K562 (cell line): ENCODE measurements around the gene RNPEP. TPM values are rescaled to one million over a fixed set of nuclear protein-coding genes. Genes with fewer than 3 reads are reported as not detected.

Source experiments
- ATF7 ChIP-seq: fragments of 450-650 bp; IDR thresholded peaks from 2 replicates; pipeline ENCODE4 v1.7.1; 2014; ENCODE audit warnings: mild to moderate bottlenecking, moderate library complexity
- BDP1 ChIP-seq: IDR thresholded peaks from 3 replicates; pipeline ENCODE4 v1.6.1; 2011; ENCODE audit not compliant: insufficient read length, insufficient read depth
- BRD4 ChIP-seq: fragments of 200-600 bp; sonication (generic); IDR thresholded peaks from 2 replicates; pipeline ENCODE4 v1.6.1; 2017; ENCODE audit warnings: inconsistent platforms
- GATA2 ChIP-seq: sonication (generic); formaldehyde crosslinking; IDR thresholded peaks from 2 replicates; pipeline ENCODE4 v1.4.0; 2020; ENCODE audit warnings: mild to moderate bottlenecking, missing genetic modification reagents
- KDM2B ChIP-seq: fragments of 250-450 bp; sonication (Bioruptor Pico); IDR thresholded peaks from 2 replicates; pipeline ENCODE4 v1.8.0; 2021; ENCODE audit warnings: mild to moderate bottlenecking, moderate library complexity
- NBN ChIP-seq: fragments of 450-650 bp; IDR thresholded peaks from 2 replicates; pipeline ENCODE4 v1.6.1; 2016; ENCODE audit warnings: low read depth, mild to moderate bottlenecking
- RBM22 ChIP-seq: fragments of 200-400 bp; formaldehyde crosslinking; IDR thresholded peaks from 2 replicates; pipeline ENCODE4 v1.6.1; 2018; ENCODE audit warnings: low read length, low read depth; ENCODE audit not compliant: poor library complexity, severe bottlenecking
- VEZF1 ChIP-seq: fragments of 200-800 bp; sonication (Bioruptor generic); IDR thresholded peaks from 2 replicates; pipeline ENCODE4 v1.6.1; 2017; ENCODE audit warnings: missing genetic modification characterization, missing compliant biosample characterization
- polyA plus RNA-seq, 8 experiments: library from polyadenylated mRNA; depleted of rRNA in 4 of 8; stranded (reverse) in 5 of 8; unstranded in 3 of 8; fragments of >200 nt; fragmentation: Nextera tagmentation in 2 of 8; fragmentation: Illumina TruSeq in 1 of 8; extraction: Ambion mirVana in 2 of 8; extraction: Trizol in 1 of 8; gene quantifications; 2 replicates each; pipeline versions ENCODE4 v1.2.1 to v1.2.3, GENCODE V29; 2011 to 2014; ENCODE audit warnings: inconsistent platforms in 1 of 8, missing spikeins in 1 of 8
- total RNA-seq, 7 experiments: library from RNA; depleted of rRNA in 6 of 7; stranded (reverse); fragments of >200 nt in 6 of 7; fragmentation: Illumina TruSeq in 2 of 7; extraction: Trizol in 2 of 7; gene quantifications; 2 replicates each; pipeline versions ENCODE4 v1.2.1 to v1.2.3, GENCODE V29; 2011 to 2021; ENCODE audit warnings: low replicate concordance in 1 of 7
- TF ChIP-seq, protein P1 (sequence below): sonication (generic); formaldehyde crosslinking; IDR thresholded peaks from 2 replicates; pipeline ENCODE4 v1.9.0; 2022; ENCODE audit warnings: mild to moderate bottlenecking, missing genetic modification reagents
- TF ChIP-seq, protein P2 (sequence below): fragments of 450-650 bp; IDR thresholded peaks from 2 replicates; pipeline ENCODE4 v1.7.0; 2016; ENCODE audit warnings: borderline replicate concordance

The RNPEP gene
- total and polyA plus RNA-seq, 9 of the 15 experiments (the other 6 are each of a cell fraction or from before 2014, with no cell fraction given) = 27.5 to 131 (median 63.4) TPM

DNA sequence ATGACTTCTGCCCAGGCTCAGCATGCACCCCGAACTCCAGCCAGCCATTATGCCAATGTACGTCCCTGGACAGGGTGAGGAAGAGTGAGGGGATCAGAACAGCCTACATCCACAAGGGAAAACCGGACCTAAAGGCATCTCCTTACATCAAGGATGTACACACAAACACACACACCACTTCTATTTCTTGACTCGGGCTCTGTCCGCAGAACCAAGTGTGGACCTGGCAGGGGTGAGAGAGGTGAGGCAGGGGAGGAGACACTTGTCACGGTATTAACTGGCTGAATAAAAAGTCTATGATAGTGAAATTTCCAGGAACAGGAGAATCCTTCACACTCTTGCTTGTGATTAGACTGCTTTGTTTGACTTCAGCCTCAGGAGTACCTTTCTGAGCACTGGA, 38.4 kb upstream of the RNPEP start (continued):
- TF ChIP-seq NBN (no peak), BRD4 (no peak), KDM2B (CRISPR knock-in tag) (no peak), ATF7 (no peak), VEZF1 (CRISPR knock-in tag) (no peak), RBM22 (no peak), GATA2 (CRISPR knock-in tag) (no peak), BDP1 (no peak)
- TF ChIP-seq, protein P1, sequence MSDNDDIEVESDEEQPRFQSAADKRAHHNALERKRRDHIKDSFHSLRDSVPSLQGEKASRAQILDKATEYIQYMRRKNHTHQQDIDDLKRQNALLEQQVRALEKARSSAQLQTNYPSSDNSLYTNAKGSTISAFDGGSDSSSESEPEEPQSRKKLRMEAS (CRISPR knock-in tag) = no peak
- TF ChIP-seq, protein P2, sequence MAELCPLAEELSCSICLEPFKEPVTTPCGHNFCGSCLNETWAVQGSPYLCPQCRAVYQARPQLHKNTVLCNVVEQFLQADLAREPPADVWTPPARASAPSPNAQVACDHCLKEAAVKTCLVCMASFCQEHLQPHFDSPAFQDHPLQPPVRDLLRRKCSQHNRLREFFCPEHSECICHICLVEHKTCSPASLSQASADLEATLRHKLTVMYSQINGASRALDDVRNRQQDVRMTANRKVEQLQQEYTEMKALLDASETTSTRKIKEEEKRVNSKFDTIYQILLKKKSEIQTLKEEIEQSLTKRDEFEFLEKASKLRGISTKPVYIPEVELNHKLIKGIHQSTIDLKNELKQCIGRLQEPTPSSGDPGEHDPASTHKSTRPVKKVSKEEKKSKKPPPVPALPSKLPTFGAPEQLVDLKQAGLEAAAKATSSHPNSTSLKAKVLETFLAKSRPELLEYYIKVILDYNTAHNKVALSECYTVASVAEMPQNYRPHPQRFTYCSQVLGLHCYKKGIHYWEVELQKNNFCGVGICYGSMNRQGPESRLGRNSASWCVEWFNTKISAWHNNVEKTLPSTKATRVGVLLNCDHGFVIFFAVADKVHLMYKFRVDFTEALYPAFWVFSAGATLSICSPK = no peak
